GM18909 (cell line): ENCODE results near the gene ERICH2.
"Not testable (repeated sequence)": the region's sequence is repeated elsewhere in the genome, so short reads cannot be mapped to it uniquely, and the experiment has no call there.

Source experiments
- ATAC-seq: cut with Tn5 transposase; IDR thresholded peaks from one replicate; pipeline ENCODE4 v1.9.1; 2021; ENCODE audit warnings: mild to moderate bottlenecking; ENCODE audit not compliant: unreplicated experiment, poor library complexity

Gene ERICH2, protein sequence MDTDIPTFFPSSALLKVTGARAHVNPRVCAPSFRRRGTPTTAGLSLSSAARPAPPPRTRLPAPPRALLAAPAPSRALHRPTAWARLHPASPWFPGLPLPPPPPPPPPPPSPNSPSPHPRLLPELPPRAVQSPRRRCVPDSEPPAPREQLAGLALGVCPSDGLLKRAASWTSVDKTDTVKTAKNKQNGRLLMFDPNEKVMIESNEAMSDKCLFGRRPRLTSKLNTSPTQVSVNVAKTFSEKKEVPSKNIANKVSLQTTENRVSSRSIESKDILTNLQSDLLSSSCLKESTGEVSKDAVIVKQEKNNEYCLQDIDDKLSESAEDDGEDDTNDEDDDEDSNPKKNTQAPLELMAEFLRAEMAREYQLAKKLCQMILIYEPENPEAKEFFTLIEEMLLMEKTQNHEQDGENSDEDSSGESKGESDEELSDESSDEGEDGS

DNA sequence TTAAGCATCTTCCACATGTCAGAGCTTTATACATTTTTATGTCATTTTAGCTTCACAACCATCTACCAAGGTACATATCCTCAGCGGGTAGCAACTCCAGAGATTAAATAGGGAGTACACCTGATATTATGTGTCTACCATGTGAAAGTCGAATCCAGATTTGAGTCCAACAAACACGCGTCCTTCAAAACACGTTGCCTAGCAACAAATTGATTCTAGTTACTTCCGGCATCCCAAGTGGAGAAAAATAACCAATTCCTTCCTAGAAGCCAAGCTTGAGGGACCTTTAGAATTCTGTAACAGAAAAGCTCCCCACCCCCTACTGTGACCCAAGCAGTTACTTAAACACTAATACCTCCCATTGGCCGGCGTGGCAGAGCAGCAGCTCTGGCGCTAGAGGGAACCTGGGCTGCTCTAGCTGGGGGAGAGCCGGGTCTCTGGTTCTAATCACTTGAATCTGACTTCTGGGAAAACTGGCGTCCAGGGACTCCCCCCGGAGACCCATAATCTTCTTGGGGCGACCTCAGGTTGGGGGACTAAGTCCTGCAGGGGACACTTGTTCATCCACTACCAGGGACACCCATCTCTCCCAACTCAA is at the start of gene ERICH2:
TSS of gene ERICH2 (plus strand) at position 371 of the 598 bp plus-strand sequence. CDS start 304 bp downstream, outside the sequence.
- ATAC-seq, result peak; percentile 58

DNA sequence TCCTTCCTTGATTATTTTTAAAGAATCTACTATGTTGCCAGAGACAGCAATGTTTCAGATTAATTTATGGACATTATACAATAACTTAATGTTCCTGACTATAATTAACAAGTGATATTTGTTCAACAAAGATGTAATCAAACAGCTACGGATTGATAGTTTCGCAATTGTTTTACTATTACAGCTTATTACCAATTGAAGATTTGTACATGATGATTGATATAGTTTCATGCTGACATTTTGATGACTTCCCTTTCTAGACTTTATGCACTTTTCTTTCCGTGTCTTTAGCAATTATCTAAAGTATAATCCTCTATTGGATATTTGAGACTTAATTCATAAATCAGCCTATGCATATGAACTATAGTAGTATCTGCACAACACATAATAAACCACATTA is 48.5 kb upstream of the ERICH2 start:
- no peak for ATAC-seq

DNA sequence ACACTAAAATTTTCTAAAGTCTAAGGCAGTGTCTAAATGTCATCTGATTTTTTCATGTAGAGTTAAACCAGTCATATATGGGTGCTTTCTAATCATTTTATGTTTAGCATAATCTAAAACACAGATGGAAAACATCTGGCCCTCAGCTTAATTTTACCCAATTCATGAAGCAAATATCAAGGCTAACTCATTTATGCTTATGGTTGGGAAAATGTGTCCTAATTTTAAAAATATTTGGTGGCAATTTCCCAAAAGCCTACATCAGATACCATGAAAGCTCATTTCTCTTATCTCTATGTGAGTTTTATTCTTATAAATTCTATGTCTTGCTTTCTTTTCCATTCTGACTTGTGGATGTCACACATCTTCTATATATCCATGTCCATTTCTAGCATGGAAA is 47.9 kb upstream of the ERICH2 start:
- ATAC-seq, result no peak

DNA sequence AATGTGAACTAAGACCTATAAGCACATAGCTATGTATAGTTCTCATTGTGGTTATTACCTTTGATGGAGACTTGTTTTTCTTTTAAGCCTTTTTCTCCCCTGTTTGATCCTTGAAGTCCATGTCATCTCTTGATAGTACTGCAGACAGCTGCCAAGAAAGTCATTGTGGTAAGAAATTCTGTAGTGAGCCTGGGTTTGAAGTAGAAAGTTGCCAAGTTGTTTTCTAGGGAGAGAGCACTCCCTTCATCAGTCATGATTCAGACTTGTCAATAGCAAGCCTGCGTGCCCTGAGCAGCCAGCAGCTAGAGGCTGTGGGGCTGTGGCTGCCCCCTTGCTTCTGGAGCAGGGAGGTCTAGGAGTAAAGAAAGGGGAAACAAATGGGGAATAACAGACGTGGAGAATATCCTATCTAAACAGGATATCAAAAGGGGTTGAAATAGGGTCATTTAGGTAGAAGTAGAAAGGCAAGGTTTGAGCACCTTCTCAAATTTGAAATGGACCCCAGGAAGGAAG is 46.7 kb upstream of the ERICH2 start:
- no peak for ATAC-seq

DNA sequence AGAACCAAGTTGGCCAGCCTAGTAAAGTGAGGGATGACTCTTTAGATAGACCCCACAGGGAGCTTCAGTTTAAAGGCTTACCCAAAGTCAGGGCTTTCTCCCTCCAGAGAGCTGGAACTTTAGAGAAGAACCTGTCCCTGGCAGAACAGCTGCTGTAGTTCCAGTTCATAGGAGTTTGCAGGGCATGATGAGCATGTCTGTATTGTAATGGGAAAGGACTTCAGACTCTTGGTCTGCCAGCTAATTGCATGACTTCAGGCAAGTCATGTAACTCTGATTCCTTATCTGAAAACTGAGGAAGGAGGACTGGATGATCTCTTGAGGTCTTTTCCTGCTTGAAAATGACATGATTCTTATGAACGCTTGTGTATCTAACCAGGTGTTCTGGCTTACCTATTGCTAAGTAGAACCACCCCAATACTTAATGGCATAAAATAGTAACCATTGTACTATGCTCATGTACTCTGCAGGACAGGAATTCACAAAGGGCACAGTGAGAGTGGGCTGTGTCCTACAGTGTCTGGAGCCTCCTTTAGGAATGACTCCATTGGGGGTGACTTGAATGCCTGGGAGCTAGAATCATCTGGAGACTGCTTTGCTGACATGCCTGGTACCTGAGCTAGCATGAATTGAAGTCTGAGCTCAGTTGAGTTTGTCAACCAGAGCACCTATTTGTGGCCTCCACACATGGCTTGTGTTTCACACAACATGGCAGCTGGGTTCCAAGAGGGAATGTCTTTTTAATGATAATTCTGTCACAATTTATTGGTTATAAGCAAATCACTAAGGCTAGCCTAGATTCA is 36.2 kb upstream of the ERICH2 start:
- no peak for ATAC-seq

DNA sequence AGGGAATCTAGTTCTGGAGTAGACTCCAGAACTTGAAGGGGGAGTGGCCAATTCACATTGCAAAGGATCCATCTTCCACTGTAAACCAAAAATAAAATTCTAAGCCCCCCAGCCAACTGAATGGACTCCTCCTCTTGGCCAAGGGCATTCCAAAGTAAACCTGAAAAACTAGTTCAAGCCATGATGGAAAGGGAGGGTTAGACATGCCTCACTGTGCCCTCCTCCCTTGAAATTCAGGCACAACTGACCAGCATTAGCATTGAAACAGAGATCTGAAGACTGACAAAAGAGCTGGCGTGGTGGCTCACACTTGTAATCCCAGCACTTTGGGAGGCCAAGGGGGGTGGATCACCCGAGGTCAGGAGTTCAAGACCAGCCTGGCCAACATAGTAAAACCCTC is 35.6 kb upstream of the ERICH2 start:
- not testable (repeated sequence) for ATAC-seq

DNA sequence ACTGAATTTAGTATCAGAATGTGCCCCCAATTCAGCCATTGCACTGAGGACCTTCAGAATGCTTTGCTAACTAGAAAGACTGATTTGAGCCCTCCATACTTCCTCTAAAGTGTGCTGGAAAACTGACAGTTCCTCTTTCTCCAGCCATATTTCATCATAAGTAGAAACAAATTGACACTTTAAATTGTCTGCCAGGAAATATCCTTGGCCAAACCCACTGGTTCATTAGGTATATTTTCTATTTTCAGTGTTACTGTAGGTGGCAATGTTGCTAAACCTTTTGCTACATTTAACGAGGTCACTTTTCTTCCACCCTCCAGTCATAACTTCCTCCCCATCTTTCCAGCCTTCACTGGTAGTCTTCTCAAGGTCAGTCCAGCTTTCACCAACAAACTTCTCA is 33.5 kb upstream of the ERICH2 start:
- no peak for ATAC-seq

DNA sequence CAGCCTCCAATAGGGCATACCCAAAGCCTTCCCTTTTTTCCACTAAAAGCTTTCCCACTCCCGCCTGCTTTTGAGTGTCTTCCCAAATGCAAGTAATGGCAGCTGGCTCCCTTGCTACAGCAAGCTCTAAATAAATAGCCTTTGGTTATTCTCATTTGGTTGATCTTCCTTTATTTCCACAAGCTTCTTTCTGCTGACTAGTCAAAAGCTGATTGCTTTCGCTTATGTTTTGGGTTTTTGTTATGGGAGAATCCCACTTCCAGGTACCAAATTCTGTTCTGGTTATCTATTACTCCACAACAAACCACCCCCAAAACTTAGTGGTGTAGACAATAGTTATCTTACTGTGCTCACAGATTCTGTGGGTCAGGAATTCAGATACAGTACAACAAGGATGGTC is 32.8 kb upstream of the ERICH2 start:
- ATAC-seq, result no peak

DNA sequence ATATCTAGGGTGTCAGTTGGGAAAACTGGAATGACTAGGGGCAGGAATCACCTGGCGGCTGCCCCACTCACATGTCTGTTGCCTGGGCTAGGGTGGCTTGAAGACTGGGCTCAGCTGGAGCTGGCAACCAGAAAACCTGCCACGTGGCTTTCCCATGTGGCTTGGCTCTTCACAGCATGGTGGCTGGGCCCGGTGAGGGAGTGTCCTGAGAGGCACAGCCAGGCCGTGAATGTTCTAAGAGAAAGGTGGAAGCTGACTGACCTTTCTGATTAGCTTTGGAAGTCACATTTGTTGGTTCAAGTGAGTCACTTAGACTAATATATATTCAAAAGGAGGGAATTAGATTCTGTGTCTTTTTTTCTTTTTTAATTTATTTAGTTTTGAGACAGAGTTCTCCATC is 32.4 kb upstream of the ERICH2 start:
- no peak for ATAC-seq

DNA sequence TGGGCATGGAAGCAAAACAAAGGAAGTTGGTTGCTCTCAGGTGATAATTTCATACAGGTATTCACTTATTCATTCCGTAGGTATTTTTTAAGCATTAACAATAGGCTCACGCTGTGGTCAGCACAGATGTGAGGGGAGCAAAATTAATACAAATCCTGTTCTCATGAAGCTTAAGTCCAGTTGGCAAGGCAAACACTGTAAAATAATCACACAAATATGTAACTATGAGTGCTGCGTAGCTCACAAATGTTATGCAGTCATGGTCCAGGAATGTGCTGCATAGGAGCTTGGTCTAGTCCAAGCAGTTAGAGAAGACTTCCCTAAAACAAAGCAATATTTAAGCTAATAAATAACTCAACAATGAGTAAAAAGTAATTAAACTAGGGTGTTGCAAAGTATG is 31.1 kb upstream of the ERICH2 start:
- no peak for ATAC-seq

DNA sequence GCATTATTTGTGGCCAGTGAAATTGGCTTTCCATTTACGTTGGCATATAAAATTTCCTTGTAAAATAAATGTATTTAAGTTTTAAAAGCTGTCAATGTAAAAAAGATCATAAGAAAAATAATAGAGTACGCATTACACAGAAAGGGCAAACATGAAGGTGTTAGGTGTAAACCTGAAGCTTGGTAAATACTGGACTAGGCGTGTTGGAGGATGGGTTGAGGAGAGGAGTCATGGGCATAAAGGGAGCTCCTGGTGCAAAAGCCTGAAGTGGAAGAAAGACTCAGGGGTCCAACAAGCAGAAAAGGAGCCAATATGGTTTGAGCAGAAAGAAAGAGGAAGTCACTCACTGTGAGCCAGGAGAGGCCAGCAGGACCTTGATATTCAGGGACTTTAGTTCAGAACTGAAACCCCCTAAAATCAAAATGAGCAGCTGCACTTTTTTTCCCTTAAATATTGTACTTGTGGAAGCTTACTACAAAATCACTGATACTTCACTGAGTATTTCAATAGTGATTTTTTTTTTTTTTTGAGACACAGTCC is 30.6 kb upstream of the ERICH2 start:
- no peak for ATAC-seq

DNA sequence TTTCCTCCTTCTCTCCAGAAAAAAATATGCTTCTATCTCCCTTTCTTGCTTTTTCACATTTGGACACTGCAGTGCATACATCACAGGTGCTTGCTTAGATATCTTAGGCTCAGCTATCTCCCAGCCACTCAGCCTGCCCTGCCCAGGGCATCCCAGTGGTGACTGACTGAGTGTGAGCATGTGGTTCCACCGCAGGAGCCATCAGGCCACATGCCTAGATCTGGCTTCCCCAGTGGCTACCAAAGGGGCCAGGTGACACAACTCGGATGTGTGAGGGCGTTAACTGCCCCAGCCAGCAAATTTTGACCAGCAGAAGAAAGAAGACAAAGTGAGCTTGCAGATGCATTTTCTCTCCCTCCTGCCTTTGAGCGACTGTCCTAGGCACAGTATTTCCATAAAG is 29.5 kb upstream of the ERICH2 start:
- ATAC-seq, result no peak

DNA sequence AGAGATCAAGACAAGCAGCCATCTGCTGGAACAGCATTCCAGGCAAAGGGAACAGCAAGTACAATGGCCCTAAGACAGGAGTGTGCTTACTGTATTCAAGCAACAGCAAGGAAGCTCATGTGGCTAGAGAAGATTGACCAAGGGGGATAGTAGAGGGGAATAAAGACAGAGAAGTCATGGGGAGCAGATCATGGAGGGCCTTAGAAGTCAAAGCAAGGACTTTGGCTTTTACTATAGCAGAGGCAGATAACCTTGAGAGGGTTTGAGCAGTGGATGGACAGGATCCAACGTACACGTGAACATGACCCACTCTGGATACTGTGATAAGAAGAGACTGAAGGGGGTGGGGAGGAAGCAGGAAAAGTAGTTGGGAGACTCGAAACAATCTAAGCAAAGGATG is 28.2 kb upstream of the ERICH2 start:
- no peak for ATAC-seq

DNA sequence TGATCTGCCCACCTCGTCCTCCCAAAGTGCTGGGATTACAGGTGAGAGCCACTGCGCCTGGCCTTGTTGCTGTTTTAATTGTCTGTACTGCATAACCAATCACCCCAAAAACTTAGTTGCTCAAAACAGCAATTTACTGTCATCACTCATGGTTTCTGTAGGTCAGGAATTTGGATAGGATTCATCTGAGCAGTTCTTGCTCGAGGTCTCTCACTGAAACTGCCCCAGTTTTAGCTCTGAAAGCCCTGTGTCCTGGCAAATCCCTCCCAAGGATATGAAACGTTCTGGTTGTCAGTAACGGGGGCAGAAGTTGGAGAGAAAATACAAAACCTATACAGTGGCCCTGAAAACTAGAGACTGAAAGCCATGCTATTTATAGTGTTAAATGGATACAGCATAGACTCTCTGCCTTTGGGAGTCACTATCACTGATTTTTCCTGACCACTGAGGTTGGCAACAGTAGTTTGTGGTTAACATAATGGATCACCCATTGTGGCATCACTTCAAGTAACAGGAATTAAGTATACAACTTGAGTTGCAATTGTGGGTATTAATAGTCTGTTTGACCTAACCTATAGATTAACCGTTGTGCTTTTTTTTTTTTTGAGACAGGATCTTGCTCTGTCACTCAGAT is 27.2 kb upstream of the ERICH2 start:
- no peak for ATAC-seq

DNA sequence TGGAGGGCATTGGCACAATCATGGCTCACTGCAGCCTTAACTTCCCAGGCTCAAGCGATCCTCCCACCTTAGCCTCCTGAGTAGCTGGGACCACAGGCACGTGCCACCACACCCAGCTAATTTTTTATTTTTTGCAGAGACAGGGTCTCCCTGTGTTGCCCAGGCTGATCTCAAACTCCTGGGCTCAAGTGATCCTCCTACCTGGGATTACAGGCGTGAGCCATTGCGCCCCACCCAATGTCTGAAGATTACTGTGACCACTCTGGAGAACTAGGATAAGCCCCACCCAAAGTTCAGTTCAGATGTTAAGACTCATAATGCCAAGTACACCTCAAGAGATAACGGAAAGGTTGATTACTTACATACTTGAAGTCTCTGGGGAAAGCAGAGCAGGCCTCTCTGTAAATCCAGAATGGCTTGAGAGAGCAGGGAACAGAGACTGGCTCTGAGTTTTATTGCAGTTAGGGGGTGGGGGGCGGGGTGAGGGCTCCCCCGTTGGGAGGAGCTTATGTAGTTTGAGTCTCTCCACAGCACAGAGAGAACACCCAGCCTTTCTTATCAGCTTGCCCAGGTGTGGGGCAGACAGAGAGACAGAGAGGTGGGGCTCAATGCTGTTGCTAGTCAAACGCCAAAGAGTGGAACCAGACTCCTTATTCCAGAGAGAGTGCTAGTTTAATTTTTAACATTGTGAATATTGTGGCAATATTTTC is 26.5 kb upstream of the ERICH2 start:
- no peak for ATAC-seq

DNA sequence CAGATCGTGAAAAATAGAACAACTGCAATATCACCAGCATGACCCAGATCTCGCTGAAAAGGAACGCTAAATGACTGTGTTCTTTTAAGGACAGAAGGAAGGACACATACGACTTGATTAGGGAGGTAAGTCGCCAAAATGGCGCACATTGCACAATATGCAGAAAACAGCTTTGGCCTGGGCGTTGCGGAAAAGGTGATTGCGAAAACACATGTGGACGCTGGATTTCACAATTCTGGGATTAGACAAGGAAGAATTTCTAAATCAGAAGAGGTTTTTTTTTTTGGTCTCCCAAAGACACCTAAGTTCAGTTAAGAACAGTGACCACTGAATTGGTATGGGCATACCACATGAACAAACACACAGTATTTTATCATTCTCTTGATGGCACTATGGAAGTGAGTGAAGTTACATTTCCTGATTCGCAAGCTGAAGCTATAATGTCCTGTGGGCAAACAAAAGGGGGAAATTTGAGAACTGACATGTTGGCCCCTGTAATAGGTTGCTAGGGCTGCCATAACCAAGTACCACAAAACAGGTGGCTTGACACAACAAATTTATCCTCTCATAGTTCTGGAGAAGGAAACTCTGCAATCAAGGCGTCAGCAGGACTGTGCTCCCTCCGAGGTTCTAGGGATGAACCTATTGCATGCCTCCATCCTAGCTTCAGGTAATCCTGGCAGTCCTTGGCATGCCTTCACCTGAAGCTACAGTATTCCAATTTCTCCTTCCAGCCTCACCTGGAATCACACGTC is 25.8 kb upstream of the ERICH2 start:
- ATAC-seq, result no peak

DNA sequence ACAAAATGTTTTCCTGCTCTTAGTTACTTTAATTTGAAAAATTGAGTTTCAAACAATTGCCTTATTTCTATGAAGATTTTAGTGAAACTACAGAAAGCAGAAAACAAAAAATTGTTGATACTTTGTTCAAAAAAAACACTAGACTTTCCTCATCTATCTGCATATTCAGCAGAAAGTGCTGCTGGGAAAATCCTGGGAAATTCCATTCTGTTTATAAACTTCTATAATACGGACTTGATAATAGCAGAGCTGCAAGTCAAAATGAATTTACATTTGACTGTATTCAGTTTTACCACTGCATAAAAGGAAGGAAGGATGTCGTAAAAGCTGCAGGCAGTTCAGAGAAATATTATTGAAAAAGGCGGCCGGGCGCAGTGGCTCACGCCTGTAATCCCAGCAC is 24.9 kb upstream of the ERICH2 start:
- no peak for ATAC-seq

DNA sequence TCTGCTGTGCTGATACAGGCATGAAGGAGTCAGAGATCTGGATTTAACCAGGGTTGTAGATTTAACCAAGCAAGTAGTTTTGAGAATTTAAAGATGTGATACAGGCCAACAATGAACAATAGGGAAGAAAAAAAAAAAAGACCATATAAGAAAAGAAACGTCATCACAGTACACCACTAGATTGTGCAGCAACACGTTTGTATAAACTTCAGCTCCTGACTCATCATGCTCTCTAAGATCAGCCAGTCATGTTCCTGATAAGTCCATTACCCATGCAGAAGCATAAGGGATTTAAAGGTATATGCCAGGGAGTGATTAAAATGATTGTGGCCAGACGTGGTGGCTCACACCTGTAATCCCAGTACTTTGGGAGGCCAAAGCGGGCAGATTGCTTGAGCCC is 22.3 kb upstream of the ERICH2 start:
- no peak for ATAC-seq

DNA sequence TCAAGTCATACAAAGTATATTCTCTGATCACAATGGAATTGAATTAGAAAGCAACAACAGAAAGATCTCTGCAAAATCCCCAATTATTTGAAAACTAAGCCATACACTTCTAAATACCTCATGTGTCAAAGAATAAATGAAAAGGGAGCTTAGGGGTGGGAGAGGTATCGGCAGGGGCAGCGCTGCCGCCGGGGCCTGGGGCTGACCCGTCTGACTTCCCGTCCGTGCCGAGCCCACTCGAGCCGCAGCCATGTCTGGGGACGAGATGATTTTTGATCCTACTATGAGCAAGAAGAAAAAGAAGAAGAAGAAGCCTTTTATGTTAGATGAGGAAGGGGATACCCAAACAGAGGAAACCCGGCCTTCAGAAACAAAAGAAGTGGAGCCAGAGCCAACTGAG is 18.6 kb upstream of the ERICH2 start:
- ATAC-seq, result not testable (repeated sequence)
